Raji (cell line): ENCODE measurements around the gene CMPK2.

Experiments
- POLR2A ChIP-seq: IDR thresholded peaks from 2 replicates; pipeline ENCODE4 v1.6.1; 2011; ENCODE audit warnings: low read depth, low read length, control low read depth; ENCODE audit not compliant: insufficient read depth

The CMPK2 gene

DNA sequence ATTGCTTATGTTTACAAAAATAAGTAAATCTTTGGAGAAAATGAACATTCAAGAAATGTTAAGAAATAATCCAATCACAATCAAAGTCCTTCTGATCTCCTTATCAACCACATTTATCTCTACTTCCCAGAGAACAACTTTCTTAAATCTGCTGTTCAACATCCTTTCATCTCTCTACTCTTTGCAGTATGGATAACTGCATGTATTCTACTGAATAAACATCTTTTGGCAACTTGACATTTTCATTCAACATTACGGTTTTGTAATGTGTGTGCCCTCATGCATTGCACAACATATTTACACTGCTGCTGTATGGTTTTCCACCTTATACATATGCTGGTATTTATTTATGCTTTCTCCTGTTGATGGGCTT is 9.2 kb downstream of the CMPK2 start:
- no peak for TF ChIP-seq POLR2A

GRCh38 chr2:6855860-6856547 is 9.7 kb downstream of the CMPK2 start:
- no peak for TF ChIP-seq POLR2A

- TF ChIP-seq POLR2A: no peak
Observed at GRCh38 chr2:6854416-6854815, 11.3 kb downstream of the CMPK2 start.

GRCh38 chr2:6852195-6852594 is 13.5 kb downstream of the CMPK2 start:
- no peak for TF ChIP-seq POLR2A

DNA sequence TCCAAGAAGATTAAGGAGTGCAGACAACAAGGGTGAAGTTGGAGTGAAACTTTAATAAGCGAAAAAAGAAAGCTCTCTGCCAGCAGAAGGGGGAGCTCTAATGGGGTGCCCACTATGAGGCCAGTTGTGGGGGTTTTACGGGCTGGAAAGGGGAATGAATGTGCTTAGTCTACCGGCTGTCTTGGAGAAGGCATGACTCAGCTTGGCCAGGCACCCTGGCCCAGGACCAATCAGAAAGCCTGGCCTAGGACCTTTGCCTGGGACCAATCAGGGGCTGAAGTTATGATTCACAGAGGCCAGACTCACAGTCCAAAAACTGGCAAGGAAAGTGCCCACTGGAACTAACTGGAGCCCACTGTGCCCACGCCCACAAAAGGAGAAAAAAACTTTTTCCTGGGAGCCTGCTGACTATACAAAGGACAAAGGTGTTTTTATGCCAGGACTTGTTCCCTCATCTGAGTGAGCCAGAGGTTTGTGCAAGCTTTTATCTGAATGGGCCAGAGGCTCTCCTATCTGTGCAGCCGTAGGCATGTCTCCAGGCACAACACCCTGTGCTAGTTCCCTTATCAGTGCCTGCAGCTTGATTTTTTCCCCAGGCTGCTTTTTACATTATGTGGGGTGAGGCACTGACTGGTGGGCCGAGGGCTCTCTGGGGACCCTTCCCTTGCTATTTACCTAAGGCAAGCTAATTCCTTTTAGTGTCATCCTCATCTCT is 18.6 kb downstream of the CMPK2 start:
- TF ChIP-seq POLR2A: no peak

GRCh38 chr2:6846540-6846939 is 19.2 kb downstream of the CMPK2 start:
- no peak for TF ChIP-seq POLR2A

DNA sequence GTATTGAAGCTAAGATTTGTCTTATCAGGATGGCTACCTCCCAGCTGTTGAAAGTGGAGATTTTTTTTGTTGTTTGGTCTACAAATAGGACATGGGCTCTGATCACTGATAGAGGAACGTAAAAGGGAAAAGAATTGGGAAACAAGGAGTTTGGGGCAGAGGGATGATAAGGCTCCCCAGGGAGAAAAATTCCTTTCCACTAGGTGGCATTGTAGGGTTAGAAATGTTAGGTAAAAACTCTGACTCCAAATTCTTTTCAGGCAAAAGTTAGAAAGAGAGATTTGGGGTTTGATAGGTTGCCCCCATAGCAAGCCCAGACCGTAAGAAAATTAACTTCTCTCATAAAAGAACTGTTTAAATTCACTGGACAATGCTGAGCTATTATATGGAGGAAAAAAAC is 19.8 kb downstream of the CMPK2 start:
- no peak for TF ChIP-seq POLR2A

- TF ChIP-seq POLR2A: no peak
Observed at GRCh38 chr2:6845312-6845711, 20.4 kb downstream of the CMPK2 start.

- TF ChIP-seq POLR2A: no peak
Observed at GRCh38 chr2:6841537-6842287, 24.0 kb downstream of the CMPK2 start.

DNA sequence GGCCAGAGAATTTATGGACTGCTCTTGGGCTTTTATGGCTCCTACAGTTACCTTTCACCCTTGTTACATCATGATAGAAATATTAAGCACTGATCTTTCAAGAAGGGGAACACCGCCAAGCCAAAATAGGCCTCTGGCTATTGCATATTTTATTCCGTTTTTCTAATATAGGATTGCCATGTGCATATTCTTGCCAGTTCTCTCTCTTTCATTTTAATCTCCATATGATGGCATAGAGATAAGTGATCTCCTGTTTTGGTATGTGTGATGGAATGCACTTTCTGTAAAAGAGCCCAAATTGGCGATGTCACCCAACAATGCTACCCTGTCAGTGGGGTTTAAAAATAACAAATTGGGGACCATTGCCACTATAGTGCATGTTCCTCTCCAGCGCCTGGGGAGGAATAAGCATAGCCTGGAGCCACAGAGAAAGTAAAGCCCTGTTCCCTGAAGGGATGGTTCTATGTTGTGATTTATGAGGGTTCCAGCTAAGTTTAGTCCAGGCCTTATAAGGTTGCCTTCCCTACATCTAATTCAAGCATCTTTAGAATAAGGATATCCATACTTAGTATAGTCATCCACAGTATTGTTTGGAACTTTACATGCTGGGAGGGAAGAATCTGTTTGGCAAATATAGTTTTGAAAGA is 26.9 kb downstream of the CMPK2 start:
- no peak for TF ChIP-seq POLR2A

DNA sequence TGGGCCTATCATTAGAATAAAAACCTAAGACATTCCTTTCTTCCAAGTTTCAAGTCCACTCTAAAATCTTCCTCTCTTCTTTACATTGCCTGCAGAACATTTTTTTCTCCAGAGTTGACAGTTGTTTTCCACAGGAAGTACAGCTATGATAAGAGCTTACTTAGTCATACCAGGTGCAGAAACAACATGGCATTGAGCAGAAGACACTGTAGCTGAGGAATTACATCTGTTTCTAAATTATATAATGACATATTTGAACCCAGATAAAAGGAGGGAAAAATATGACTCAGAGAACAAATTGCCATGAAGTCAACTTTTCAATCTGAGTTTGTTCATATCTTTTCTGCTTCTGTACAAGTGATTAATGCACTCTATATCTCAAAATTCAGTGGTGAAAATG is 30.2 kb downstream of the CMPK2 start:
- TF ChIP-seq POLR2A: no peak

DNA sequence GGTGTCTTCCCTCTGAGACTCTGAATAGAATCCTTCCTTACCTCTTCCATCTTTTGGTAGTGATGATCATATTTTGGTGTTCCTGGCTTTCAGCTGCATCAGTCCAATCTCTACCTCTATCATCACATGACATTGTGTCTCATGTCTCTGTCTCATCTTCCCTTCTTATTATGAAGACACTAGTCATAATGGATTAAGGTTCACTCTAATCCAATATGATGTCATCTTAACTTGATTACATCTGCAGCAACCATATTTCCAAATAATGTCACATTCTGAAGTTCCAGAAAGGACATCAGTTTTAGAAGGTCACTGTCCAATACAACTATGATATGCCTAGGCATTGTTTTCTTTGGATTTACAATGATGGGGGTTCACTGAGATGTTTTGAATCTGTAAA is 31.5 kb downstream of the CMPK2 start:
- TF ChIP-seq POLR2A: no peak

DNA sequence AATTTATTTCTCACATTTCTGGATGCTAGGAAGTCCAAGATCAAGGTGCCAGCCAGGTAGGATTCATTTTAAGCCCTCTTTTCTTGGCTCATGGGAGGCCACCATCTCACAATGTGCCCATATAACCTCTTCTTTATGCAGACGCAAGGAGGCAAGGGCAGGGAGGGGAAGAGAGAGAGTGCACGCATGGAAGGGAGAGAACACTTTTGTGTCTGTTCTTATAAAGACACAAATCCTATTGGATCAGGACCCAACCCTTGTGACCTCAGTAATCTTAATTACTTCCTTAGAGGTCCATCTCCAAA is 32.5 kb downstream of the CMPK2 start:
- no peak for TF ChIP-seq POLR2A

DNA sequence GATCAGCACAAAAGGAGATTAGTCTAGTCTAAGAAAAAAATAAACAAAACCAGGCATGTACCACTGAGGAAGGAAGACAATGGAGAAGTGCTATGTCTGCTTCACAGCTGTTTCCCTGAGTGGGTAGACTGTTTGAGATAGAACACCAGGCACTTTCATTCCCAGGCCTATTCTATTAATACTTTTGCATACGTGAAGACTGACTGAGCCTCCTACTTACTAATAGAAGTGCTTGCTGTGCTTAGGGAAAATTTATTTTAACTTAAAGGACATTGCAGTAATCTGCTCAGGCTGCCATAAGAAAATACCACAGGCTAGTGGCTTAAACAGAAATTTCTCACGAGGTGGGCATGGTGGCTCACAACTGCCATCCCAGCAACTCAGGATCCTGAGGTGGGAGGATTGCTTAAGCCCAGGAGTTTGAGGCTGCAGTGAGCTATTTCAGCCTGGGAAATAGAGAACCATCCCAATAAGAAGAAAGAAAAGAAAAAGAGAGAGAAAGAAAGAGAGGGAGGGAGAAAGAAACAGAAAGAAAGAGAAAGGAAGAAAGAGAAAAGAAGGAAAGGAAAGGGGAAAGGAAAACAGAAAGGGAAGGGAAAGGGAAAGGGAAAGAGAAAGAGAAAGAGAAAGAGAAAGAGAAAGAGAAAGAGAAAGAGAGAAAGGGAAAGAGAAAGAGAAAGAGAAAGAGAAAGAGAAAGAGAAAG is 33.0 kb downstream of the CMPK2 start:
- TF ChIP-seq POLR2A: no peak

DNA sequence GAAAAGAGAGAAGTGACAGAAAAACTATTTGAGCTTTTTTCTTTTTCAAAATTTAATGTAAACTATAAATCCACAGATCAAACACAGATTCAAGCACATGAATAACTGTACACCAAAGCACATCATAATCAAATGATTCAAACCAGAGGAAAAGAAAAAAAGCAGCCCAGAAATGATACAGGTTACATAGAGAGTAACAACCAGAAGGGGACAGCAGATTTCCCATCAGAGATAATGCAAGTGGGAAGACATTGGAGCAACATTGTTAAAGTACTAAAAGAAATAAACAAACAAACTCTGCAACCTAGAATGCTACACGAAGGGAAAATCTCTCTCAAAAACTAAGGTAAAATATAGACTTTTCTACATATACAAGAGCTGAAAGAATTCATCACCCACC is 34.5 kb downstream of the CMPK2 start:
- TF ChIP-seq POLR2A: no peak
